Fibroblast of villous mesenchyme (primary cell): ENCODE results near the gene TNFSF9. TPM values are rescaled to one million over a fixed set of nuclear protein-coding genes. Genes with fewer than 3 reads are reported as not detected.
"Not testable (repeated sequence)": the region's sequence is repeated elsewhere in the genome, so short reads cannot be mapped to it uniquely, and the experiment has no call there.

Experiments used
- DNase-seq: peaks from one replicate; pipeline ENCODE4 v3.0.0-alpha.2; 2010; ENCODE audit warnings: low read depth
- H3K4me3 ChIP-seq: 2 replicates; pipeline ENCODE4 v1.5.1; 2011; ENCODE audit warnings: low read depth, mild to moderate bottlenecking, low read length
- total RNA-seq: library from RNA; depleted of rRNA; stranded (reverse); fragments of >200 nt; gene quantifications from 2 replicates; pipeline ENCODE4 v1.2.3, GENCODE V29; 2012
- TF ChIP-seq, protein P1 (sequence below): IDR thresholded peaks from 2 replicates; pipeline ENCODE4 v1.5.1; 2012; ENCODE audit warnings: low read depth, mild to moderate bottlenecking, low read length; ENCODE audit not compliant: insufficient read depth

Gene TNFSF9
- total RNA-seq, 1 donor: not detected

DNA sequence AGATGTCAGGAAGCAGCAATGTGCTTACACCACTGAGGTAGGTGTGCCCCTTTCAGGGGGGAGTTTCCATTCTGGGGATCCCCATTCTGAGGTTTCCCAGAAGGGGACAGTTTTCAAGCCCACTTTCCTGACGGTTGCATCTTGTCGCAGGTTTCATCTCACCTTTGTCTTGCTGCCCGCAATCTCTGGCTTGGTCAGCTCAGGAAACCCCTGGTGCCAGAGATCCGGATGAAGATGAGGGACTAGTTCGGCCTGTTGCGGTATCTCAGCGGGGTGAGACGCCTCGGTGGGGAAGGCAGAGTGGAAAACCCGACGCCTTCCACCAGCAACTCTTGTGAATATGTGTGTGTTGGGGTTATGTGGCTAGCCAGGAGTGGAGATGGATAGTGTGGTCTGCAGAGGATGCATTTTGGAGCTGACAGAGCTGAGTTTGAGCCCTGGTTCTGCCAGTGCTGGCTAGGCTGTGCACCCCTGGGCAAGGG, 13.1 kb downstream of the TNFSF9 start:
- no peak for DNase-seq
- H3K4me3 ChIP-seq: no peak overlapping the region
- TF ChIP-seq, protein P1, sequence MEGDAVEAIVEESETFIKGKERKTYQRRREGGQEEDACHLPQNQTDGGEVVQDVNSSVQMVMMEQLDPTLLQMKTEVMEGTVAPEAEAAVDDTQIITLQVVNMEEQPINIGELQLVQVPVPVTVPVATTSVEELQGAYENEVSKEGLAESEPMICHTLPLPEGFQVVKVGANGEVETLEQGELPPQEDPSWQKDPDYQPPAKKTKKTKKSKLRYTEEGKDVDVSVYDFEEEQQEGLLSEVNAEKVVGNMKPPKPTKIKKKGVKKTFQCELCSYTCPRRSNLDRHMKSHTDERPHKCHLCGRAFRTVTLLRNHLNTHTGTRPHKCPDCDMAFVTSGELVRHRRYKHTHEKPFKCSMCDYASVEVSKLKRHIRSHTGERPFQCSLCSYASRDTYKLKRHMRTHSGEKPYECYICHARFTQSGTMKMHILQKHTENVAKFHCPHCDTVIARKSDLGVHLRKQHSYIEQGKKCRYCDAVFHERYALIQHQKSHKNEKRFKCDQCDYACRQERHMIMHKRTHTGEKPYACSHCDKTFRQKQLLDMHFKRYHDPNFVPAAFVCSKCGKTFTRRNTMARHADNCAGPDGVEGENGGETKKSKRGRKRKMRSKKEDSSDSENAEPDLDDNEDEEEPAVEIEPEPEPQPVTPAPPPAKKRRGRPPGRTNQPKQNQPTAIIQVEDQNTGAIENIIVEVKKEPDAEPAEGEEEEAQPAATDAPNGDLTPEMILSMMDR: no peak

DNA sequence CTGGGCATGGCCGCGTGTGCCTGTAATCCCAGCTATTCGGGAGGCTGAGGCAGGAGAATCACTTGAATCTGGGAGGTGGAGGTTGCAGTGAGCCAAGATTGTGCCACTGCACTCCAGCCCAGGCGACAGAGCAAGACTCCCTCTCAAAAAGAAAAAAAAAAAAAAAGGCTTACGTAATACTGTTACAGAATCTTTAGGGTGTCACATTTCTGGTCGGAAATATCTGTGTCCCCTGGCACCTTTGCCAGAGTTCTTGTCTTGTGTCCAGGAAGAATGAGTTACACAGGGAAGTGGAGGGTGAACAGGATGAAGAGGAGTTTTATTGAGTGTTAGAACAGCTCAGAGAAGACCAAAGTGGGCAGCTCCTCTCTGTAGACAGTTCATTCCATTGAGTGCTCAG, 19.9 kb downstream of the TNFSF9 start:
- not testable (repeated sequence) for DNase-seq, H3K4me3 ChIP-seq

DNA sequence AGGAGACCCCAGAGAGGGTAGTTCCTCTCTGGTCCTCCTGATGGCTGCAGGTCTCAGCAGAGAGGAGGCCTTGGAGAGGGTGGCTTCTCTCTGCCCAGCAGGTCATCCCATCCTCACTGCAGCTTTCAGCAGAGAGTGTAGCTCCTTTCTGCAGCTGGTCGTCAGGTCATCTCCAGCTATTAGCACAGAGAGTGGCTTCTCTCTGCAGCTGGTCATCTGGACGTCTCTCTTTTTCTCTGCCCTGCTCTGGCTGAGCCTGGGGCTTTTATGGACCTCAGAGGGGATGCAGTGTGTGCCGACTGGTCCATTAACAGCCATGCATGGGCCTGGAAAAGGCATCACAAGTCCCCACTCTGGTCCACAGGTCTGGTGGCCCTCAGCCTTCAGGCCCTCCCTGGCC, 20.3 kb downstream of the TNFSF9 start:
- DNase-seq: no peak
- no peak overlapping the region for H3K4me3 ChIP-seq
- TF ChIP-seq, protein P1: no peak

DNA sequence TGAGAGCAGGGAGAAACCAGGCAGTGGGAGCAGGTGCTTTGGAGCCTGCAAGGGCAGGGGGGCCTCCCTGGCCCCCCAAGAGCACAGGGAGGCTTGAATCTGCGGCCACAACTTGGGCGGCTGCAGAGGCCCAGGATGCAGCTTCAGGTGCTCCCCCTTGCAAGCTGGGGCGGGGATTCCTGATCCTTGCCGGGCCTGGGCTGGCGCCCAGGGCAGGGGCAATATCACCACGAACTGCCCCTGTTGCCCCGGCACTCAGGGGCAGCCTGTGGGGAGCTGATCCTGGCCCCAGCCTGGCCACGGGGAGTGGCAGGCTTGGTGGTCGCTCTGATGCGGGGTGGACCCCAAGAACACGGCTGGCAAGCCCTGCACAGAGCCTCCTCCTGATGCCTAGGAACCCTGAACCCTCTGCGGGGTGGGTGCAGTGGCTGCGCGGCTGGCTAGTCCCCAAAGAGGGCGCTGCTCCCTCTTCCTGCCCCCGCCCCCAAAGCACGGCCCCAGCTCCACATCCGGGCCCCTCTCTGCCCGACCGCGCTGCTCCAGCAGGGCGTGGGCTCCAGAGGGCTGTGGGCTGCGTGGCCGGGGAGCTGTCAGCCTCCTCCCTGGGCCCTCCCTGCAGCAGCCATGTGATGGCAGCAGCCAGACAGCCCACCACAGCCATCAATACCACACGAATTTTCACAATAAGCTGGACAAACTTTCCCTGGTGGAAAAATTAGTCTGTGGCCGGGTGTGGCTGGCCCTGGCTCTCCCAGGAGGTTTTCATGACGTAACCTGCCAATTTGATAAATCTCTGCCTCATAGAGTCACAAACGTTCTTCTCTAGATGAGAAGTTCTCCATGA, 21.0 kb downstream of the TNFSF9 start:
- DNase-seq: no peak
- TF ChIP-seq, protein P1: no peak
- no peak overlapping the region for H3K4me3 ChIP-seq

DNA sequence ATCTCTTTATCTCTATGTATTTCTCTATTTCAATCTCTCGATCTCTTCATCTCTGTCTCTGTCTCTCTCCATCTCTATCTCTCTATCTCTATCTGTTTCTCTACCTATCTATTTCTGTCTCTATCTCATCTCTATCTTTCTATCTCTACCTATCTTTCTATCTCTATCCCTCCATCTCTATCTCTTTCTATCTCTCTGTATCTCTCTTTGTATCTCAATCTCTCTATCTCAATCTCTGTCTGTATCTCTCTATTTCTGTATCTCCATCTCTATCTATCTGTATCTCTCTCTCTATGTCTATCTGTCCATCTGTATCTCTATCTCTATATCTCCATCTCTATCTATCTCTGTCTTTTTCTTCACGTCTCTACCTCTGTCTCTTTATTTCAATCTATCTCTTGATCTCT, 25.2 kb downstream of the TNFSF9 start:
- TF ChIP-seq, protein P1: no peak
- DNase-seq: no peak
- H3K4me3 ChIP-seq: no peak overlapping the region

DNA sequence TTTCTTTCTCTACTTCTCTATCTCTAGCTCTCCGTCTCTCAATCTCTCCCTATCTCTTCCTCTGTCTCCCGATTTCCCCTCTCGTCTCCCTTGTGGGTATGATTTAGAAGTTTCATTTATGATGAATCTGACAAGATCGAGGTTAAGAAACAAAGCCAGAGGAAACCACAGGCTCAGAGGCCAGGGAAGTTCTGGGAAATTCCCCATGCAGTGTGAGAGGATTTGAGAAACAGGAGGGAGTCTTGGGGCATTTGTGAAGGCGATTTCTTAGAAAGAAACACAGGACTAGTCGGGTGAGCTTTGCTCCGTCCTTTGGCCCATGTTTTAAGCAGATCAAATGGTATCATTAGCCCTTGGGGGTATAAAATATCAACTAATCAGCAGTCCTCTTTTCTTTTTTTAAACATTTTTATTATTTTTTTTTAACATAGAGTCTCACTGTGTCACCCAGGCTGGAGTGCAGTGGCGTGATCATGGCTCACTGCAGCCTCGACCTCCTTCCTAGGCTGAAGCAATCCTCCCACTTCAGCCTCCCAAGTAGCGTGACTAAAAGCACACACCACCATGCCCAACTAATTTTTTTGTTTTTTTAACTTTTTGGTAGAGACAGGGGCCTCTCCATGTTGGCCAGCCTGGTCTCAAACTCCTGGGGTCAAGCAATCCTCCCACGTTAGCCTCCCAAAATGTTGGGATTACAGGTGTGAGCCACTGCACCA, 25.8 kb downstream of the TNFSF9 start:
- TF ChIP-seq, protein P1: no peak
- no peak for DNase-seq
- H3K4me3 ChIP-seq: no peak overlapping the region

DNA sequence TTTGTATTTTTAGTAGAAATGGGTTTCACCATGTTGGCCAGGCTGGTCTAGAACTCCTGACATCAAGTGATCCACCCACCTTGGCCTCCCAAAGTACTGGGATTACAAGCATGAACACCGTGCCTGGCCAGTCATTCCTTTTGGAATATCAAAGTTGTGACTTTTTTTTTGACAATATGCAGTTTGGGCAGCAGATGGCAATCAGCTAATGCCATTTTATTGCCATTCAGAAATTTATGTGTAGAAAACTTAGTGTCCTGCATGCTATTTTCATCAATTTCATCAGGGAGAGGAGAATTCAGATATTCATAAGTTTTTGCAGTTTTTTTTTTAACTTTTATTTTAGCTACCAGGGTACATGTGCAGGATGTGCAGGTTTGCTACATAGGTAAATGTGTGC, 31.6 kb downstream of the TNFSF9 start:
- not testable (repeated sequence) for DNase-seq

DNA sequence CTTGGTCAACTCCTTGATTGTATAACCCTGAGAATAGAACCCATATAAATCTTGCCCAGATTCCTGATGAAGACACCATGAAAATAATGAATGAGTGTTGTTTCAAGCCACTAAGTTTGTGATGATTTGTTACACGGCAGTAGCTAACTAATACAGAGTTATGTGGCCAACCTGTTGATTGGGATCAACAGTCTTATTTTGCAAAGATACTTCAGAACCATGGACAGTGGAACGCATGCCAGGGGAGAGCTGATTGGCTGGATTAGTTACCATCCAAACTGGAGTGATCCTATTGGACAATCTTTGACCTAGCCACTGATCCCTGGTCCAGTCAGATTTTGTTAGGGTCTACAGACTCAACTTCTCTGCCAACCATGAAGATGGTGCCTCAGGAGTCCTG, 33.6 kb downstream of the TNFSF9 start:
- TF ChIP-seq, protein P1: no peak
- DNase-seq: peak; percentile 3
- no peak overlapping the region for H3K4me3 ChIP-seq

More for the DNA sequence above, 31.6 kb downstream of the TNFSF9 start:
- H3K4me3 ChIP-seq: not testable (repeated sequence)

DNA sequence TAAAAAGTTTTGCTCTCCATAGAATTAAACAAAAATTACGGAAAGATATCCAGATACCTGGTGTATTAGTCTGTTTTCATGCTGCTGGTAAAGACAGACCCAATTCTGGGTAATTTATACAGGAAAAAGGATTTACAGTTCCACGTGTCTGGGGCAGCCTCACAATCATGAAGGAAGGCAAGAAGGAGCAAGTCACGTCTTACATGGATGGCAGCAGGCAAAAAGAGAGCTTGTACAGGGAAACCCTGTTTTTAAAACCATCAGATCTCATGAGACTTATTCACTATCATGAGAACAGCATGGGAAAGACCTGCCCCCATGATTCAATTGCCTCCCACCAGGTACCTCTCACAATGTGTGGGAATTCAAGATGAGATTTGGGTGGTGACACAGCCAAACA, 35.9 kb downstream of the TNFSF9 start:
- not testable (repeated sequence) for DNase-seq, H3K4me3 ChIP-seq
